GM12878 (cell line): ENCODE data around the gene SNX30. TPM values are rescaled to one million over a fixed set of nuclear protein-coding genes. Genes with fewer than 3 reads are reported as not detected.

ENCODE experiments used
- CHD2 ChIP-seq: IDR thresholded peaks from 2 replicates; pipeline ENCODE4 v1.6.1; 2011; ENCODE audit warnings: low read depth, low read length, improper control_type of control experiment, borderline replicate concordance
- EGR1 ChIP-seq, 2 experiments: IDR thresholded peaks; 1 replicate in 1 of 2; 2 replicates in 1 of 2; pipeline ENCODE4 v1.6.1; 2011 to 2012; ENCODE audit warnings: low read depth in 2 of 2, low read length in 2 of 2, borderline replicate concordance in 1 of 2, mild to moderate bottlenecking in 1 of 2, moderate library complexity in 1 of 2
- GABPA ChIP-seq: IDR thresholded peaks from 2 replicates; pipeline ENCODE4 v1.6.1; 2014; ENCODE audit warnings: antibody characterized with exemption, low read depth, mild to moderate bottlenecking, inconsistent platforms
- GATAD2B ChIP-seq: fragments of 450-650 bp; conservative IDR thresholded peaks from 2 replicates; pipeline ENCODE4 v1.6.1; 2017; ENCODE audit warnings: low read depth, mild to moderate bottlenecking, moderate library complexity
- PAX5 ChIP-seq: IDR thresholded peaks from 2 replicates; pipeline ENCODE4 v1.6.1; 2011; ENCODE audit warnings: low read depth, low read length, borderline replicate concordance
- POLR2AphosphoS5 ChIP-seq: IDR thresholded peaks from 2 replicates; pipeline ENCODE4 v1.6.1; 2011; ENCODE audit warnings: mild to moderate bottlenecking, low read length, inconsistent platforms
- RUNX3 ChIP-seq: IDR thresholded peaks from 2 replicates; pipeline ENCODE4 v1.6.1; 2012; ENCODE audit warnings: low read length, inconsistent platforms
- STAT1 ChIP-seq: fragments of 450-650 bp; conservative IDR thresholded peaks from 2 replicates; pipeline ENCODE4 v1.6.1; 2014; ENCODE audit warnings: antibody characterized with exemption, mild to moderate bottlenecking
- ZNF24 ChIP-seq: fragments of 450-650 bp; IDR thresholded peaks from 2 replicates; pipeline ENCODE4 v1.6.1; 2017; ENCODE audit warnings: antibody characterized with exemption, mild to moderate bottlenecking
- polyA plus RNA-seq, 11 experiments: library from polyadenylated mRNA; depleted of rRNA in 4 of 11; unstranded in 6 of 11; stranded (reverse) in 5 of 11; fragments of >200 nt; fragmentation: Nextera tagmentation in 4 of 11; fragmentation: Illumina TruSeq in 1 of 11; extraction: Ambion mirVana in 4 of 11; extraction: Trizol in 1 of 11; gene quantifications; 1 replicate in 1 of 11; 2 replicates in 10 of 11; pipeline versions ENCODE4 v1.2.1 to v1.2.3, GENCODE V29; 2011 to 2016; ENCODE audit warnings: inconsistent platforms in 2 of 11, missing spikeins in 2 of 11, low read depth in 1 of 11
- total RNA-seq, 4 experiments: library from RNA; depleted of rRNA in 3 of 4; stranded (reverse); fragments of >200 nt in 3 of 4; fragmentation: Illumina TruSeq in 1 of 4; extraction: Trizol in 1 of 4; gene quantifications; 2 replicates each; pipeline versions ENCODE4 v1.2.1 to v1.2.3, GENCODE V29; 2013 to 2021
- TF ChIP-seq, protein P1 (sequence below), 3 experiments: IDR thresholded peaks in 2 of 3; conservative IDR thresholded peaks in 1 of 3; 2 replicates each; pipeline ENCODE4 v1.5.1; 2011; ENCODE audit warnings: low read depth in 3 of 3, low read length in 3 of 3, mild to moderate bottlenecking in 3 of 3, control low read depth in 2 of 3, moderate library complexity in 2 of 3, inconsistent platforms in 1 of 3, mixed read lengths in 1 of 3; ENCODE audit not compliant: control insufficient read depth in 2 of 3, insufficient read depth in 1 of 3; ENCODE audit errors: extremely low read depth in 1 of 3
- TF ChIP-seq, protein P2 (sequence below): fragments of 450-650 bp; IDR thresholded peaks from 2 replicates; pipeline ENCODE4 v1.6.1; 2017; ENCODE audit warnings: antibody characterized with exemption, mild to moderate bottlenecking, moderate library complexity
- TF ChIP-seq, protein P3 (sequence below): fragments of 450-650 bp; IDR thresholded peaks from 2 replicates; pipeline ENCODE4 v1.6.1; 2016; ENCODE audit warnings: mild to moderate bottlenecking
- TF ChIP-seq, protein P4 (sequence below): fragments of 450-650 bp; IDR thresholded peaks from 2 replicates; pipeline ENCODE4 v1.6.1; 2017; ENCODE audit warnings: low read depth, mild to moderate bottlenecking, moderate library complexity

The SNX30 gene
- total and polyA plus RNA-seq, 10 of the 15 experiments (the other 5 are each of a cell fraction or from before 2014, with no cell fraction given): 0.53 to 4.0 (median 1.5) TPM

DNA sequence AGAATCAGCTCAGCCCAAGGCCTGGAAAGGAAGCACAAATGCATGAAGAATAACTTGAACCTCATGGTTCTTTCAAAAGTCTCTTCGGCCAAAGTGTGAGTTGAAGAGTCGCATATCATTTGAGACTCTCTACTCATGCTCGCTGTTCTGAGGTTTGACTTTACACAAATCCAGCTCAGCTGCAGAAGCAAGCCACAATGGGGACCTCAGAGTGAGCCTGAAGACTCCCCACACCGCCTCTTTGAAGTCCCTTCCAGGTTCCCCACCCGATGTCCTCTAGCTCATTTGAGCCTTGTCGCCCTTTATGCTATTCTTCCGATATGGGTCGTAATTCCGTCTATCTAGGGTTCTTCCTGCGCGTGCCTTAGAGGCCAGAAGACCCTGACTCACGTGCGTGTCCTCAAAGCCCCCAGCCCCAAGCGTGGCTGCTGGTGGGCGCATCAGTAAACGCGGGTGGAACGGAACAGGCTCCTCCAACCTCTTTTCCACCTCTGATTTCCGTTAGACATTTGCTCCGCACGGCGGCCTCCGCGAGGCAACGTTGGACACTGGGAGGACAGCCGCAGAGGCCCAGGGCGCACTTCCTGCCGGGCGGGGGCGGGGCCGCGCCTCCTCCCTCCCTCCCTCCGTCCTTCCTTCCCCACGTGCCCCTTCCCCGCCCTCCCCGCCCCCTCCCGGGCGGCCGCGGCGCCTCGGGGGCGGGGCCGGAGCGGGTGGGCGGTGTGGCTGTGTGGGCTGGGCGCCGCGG is at the start of gene SNX30 (continued):
- TF ChIP-seq, protein P1, sequence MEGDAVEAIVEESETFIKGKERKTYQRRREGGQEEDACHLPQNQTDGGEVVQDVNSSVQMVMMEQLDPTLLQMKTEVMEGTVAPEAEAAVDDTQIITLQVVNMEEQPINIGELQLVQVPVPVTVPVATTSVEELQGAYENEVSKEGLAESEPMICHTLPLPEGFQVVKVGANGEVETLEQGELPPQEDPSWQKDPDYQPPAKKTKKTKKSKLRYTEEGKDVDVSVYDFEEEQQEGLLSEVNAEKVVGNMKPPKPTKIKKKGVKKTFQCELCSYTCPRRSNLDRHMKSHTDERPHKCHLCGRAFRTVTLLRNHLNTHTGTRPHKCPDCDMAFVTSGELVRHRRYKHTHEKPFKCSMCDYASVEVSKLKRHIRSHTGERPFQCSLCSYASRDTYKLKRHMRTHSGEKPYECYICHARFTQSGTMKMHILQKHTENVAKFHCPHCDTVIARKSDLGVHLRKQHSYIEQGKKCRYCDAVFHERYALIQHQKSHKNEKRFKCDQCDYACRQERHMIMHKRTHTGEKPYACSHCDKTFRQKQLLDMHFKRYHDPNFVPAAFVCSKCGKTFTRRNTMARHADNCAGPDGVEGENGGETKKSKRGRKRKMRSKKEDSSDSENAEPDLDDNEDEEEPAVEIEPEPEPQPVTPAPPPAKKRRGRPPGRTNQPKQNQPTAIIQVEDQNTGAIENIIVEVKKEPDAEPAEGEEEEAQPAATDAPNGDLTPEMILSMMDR (IDR thresholded peaks at IDR 0.05 in 2 of 3, conservative IDR thresholded peaks at IDR 0.05 in 1 of 3; ENCODE audit: control insufficient read depth in 2 of 3, extremely low read depth in 1 of 3, insufficient read depth in 1 of 3, low read depth in 3 of 3, low read length in 3 of 3): 0 out of 6 replicates have a peak, but pooled peaks of 1 of the 3 experiments have one; percentile 6
- TF ChIP-seq, protein P2, sequence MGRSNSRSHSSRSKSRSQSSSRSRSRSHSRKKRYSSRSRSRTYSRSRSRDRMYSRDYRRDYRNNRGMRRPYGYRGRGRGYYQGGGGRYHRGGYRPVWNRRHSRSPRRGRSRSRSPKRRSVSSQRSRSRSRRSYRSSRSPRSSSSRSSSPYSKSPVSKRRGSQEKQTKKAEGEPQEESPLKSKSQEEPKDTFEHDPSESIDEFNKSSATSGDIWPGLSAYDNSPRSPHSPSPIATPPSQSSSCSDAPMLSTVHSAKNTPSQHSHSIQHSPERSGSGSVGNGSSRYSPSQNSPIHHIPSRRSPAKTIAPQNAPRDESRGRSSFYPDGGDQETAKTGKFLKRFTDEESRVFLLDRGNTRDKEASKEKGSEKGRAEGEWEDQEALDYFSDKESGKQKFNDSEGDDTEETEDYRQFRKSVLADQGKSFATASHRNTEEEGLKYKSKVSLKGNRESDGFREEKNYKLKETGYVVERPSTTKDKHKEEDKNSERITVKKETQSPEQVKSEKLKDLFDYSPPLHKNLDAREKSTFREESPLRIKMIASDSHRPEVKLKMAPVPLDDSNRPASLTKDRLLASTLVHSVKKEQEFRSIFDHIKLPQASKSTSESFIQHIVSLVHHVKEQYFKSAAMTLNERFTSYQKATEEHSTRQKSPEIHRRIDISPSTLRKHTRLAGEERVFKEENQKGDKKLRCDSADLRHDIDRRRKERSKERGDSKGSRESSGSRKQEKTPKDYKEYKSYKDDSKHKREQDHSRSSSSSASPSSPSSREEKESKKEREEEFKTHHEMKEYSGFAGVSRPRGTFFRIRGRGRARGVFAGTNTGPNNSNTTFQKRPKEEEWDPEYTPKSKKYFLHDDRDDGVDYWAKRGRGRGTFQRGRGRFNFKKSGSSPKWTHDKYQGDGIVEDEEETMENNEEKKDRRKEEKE: no peak
- TF ChIP-seq GATAD2B: 0 out of 2 replicates have a peak, but pooled peaks have one; percentile 16
- 0 out of 2 replicates have a peak, but pooled peaks have one; percentile 71 for TF ChIP-seq STAT1
- TF ChIP-seq GABPA: 0 out of 2 replicates have a peak, but pooled peaks have one; percentile 47
- TF ChIP-seq CHD2: 0 out of 2 replicates have a peak, but pooled peaks have one; percentile 23
- peak in 1 of 2 experiments; percentile 88; a peak in 2 of 3 replicates for TF ChIP-seq EGR1 (IDR thresholded peaks at IDR 0.05; ENCODE audit: borderline replicate concordance in 1 of 2, low read depth in 2 of 2, low read length in 2 of 2)
- TF ChIP-seq POLR2AphosphoS5: peak; percentile 66; the same call in 1 of the 2 replicates
- TF ChIP-seq ZNF24: no peak
- TF ChIP-seq PAX5: 0 out of 2 replicates have a peak, but pooled peaks have one; percentile 7
- TF ChIP-seq, protein P3, sequence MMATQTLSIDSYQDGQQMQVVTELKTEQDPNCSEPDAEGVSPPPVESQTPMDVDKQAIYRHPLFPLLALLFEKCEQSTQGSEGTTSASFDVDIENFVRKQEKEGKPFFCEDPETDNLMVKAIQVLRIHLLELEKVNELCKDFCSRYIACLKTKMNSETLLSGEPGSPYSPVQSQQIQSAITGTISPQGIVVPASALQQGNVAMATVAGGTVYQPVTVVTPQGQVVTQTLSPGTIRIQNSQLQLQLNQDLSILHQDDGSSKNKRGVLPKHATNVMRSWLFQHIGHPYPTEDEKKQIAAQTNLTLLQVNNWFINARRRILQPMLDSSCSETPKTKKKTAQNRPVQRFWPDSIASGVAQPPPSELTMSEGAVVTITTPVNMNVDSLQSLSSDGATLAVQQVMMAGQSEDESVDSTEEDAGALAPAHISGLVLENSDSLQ: no peak
- peak; percentile 59 for TF ChIP-seq RUNX3
- TF ChIP-seq, protein P4, sequence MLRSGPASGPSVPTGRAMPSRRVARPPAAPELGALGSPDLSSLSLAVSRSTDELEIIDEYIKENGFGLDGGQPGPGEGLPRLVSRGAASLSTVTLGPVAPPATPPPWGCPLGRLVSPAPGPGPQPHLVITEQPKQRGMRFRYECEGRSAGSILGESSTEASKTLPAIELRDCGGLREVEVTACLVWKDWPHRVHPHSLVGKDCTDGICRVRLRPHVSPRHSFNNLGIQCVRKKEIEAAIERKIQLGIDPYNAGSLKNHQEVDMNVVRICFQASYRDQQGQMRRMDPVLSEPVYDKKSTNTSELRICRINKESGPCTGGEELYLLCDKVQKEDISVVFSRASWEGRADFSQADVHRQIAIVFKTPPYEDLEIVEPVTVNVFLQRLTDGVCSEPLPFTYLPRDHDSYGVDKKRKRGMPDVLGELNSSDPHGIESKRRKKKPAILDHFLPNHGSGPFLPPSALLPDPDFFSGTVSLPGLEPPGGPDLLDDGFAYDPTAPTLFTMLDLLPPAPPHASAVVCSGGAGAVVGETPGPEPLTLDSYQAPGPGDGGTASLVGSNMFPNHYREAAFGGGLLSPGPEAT: 0 out of 2 replicates have a peak, but pooled peaks have one; percentile 21
